Thoracic aorta (tissue), 2 donors: ENCODE data around the gene PLSCR2. TPM values are rescaled to one million over a fixed set of nuclear protein-coding genes. Genes with fewer than 3 reads are reported as not detected.
A peak's percentile ranks its signal among the peaks of the same experiment; 100 is the strongest.

Source experiments
- ATAC-seq: fragments of 150-250 bp; one replicate; pipeline ENCODE4 v1.8.0; 2017; ENCODE audit warnings: low read depth; ENCODE audit not compliant: insufficient number of reproducible peaks, low FRiP score
- DNase-seq: peaks from one replicate; pipeline ENCODE4 v3.0.0-alpha.2; 2020; ENCODE audit warnings: low spot score
- H3K27ac ChIP-seq, 2 donors: fragments of 200-600 bp; sonication (generic); 1 replicate in 1 of 2; 2 replicates in 1 of 2; pipeline ENCODE4 v1.5.1; 2016; ENCODE audit warnings: mild to moderate bottlenecking in 2 of 2, moderate library complexity in 2 of 2
- H3K27me3 ChIP-seq: fragments of 200-600 bp; sonication (generic); replicated peaks from 2 replicates; pipeline ENCODE4 v1.6.0; 2016; ENCODE audit warnings: mild to moderate bottlenecking; ENCODE audit not compliant: insufficient read depth
- H3K36me3 ChIP-seq: fragments of 200-600 bp; sonication (generic); one replicate; pipeline ENCODE4 v1.5.1; 2016
- H3K4me1 ChIP-seq, 2 donors: fragments of 200-600 bp; sonication (generic); 1 replicate in 1 of 2; 2 replicates in 1 of 2; pipeline versions ENCODE4 v1.5.1 to v1.6.0; 2016; ENCODE audit warnings: low read depth in 2 of 2, mild to moderate bottlenecking in 1 of 2; ENCODE audit not compliant: control insufficient read depth in 1 of 2
- H3K4me3 ChIP-seq: fragments of 200-600 bp; sonication (generic); 2 replicates; pipeline ENCODE4 v1.5.1; 2016; ENCODE audit warnings: mild to moderate bottlenecking
- H3K9me3 ChIP-seq: fragments of 200-600 bp; sonication (generic); 2 replicates; pipeline ENCODE4 v1.5.1; 2016
- total RNA-seq, 2 donors: library from RNA; depleted of rRNA; stranded (reverse); fragments of >200 nt; gene quantifications; one replicate each; pipeline versions ENCODE4 v1.1.0 to v1.2.3, GENCODE V29; 2016
- TF ChIP-seq, protein P1 (sequence below): fragments of 200-600 bp; sonication (generic); IDR thresholded peaks from one replicate; pipeline ENCODE4 v1.5.1; 2019; ENCODE audit warnings: antibody characterized with exemption

PLSCR2 gene
- total RNA-seq, 2 donors from 2014 or later, result 2.9 TPM; not detected in 1

DNA sequence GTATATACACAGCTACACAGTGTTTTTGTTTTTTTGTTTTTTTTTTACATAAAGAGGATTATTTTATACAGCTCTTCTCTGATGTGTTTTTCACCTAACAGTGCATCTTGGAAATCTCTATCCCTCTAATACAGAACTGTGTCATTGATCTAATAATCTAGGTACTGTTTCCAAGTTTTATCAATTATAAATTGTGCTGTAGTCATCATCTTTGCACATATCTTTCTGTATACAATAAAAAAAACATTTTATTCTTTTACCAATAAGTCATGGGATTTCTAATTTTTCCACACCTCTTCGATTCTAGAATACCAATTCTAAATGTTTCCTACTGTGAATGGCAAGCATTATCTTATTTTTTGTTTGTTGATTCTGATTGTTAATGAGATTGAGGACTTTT, 1.7 kb upstream of the PLSCR2 start:
- H3K27me3 ChIP-seq, result no peaks in the 10 kb centered on the region
- DNase-seq (no peak), ATAC-seq (no peak)
- TF ChIP-seq, protein P1, sequence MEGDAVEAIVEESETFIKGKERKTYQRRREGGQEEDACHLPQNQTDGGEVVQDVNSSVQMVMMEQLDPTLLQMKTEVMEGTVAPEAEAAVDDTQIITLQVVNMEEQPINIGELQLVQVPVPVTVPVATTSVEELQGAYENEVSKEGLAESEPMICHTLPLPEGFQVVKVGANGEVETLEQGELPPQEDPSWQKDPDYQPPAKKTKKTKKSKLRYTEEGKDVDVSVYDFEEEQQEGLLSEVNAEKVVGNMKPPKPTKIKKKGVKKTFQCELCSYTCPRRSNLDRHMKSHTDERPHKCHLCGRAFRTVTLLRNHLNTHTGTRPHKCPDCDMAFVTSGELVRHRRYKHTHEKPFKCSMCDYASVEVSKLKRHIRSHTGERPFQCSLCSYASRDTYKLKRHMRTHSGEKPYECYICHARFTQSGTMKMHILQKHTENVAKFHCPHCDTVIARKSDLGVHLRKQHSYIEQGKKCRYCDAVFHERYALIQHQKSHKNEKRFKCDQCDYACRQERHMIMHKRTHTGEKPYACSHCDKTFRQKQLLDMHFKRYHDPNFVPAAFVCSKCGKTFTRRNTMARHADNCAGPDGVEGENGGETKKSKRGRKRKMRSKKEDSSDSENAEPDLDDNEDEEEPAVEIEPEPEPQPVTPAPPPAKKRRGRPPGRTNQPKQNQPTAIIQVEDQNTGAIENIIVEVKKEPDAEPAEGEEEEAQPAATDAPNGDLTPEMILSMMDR, result no peak
- H3K27ac ChIP-seq, result no peak overlapping the region
- H3K36me3 ChIP-seq, result no peaks in the 10 kb centered on the region
- H3K4me1 ChIP-seq, result peaks cover 0 to 17% of the 10 kb centered on the region in 2 donors
- H3K9me3 ChIP-seq, result no peaks in the 10 kb centered on the region
- no peak overlapping the region for H3K4me3 ChIP-seq

DNA sequence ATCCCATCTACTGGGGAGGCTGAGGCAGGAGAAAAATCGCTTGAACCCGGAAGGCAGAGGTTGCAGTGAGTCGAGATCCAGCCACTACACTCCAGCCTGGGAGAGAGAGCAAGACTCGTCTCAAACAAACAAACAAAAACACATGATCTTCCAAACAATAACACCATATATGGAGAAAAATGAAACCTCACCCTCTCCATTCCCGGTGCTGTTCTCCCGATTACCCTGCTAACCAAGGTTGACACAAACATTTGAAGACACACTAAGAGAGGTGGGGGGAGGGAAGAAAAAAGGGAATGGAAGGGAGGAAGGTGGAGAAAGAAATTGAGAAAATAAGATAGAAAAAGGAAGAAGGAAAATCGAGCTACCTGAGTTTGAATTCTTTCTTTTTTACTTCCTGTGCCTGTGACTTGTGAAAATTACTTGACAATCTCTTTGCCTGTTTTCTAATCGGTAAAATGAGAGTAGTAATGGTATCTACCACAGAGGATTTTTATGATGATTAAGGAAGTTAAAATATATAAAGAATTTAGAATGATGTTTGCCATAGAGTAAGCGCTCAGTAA, 1.1 kb upstream of the PLSCR2 start:
- Histone ChIP-seq H3K4me1 (peaks cover 0 to 17% of the 10 kb centered on the region in 2 donors), H3K9me3 (no peaks in the 10 kb centered on the region), H3K27ac (no peak overlapping the region), H3K27me3 (no peaks in the 10 kb centered on the region), H3K4me3 (no peak overlapping the region), H3K36me3 (no peaks in the 10 kb centered on the region)
- ATAC-seq (no peak), DNase-seq (no peak)
- TF ChIP-seq, protein P1, result no peak

DNA sequence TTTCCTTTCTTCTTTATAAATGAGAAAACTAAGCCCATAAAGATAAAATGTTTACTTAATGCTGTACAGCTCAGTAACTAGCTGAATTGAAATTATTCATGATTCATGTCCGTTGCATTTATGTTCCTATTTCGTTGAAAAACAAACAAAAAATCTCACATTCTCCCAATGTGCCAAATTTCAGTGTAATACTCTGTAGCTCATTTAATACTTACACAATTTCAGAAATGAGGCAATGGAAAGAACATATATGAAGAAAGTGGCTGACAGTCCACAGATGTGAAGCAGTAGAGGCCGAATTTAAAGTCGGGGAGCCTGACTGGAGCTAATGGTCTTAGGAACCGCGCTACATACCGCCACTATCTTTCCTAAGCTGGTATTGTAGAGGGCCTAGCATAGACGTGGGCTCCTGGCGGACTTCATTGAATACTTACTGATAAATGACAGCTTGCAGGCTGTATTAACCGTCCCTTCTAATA, 651 bp downstream of the PLSCR2 start:
- Histone ChIP-seq H3K4me1 (peaks cover 0 to 17% of the 10 kb centered on the region in 2 donors), H3K36me3 (no peaks in the 10 kb centered on the region), H3K9me3 (no peaks in the 10 kb centered on the region), H3K27ac (peak overlapping the region; percentile 38 to 64), H3K4me3 (peak overlapping the region; percentile 82), H3K27me3 (no peaks in the 10 kb centered on the region)
- ATAC-seq (no peak), DNase-seq (no peak)
- TF ChIP-seq, protein P1, result no peak

DNA sequence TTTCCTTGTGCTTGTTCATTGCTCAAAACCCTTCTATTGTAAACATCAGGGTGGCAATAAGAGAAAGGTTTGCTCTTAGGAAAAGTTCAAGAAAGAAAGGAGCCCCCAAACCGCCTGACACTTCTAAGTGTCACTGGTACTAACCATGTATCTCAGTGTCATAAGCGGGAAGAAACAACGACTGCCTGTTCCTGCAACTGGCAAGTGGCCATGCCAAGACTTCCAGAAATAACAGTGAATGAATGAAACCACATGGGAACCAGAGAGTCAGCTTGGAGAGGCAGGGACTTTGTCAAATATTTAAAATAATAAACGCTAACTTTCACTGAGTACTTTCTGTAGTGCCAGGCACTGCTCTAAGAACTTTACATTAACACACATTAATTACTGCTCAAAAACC, 1.1 kb downstream of the PLSCR2 start:
- peak overlapping the region; percentile 38 to 64 for H3K27ac ChIP-seq
- no peak for DNase-seq
- H3K4me3 ChIP-seq, result no peak overlapping the region
- H3K9me3 ChIP-seq, result no peaks in the 10 kb centered on the region
- ATAC-seq, result no peak
- no peaks in the 10 kb centered on the region for H3K27me3 ChIP-seq
- no peaks in the 10 kb centered on the region for H3K36me3 ChIP-seq
- TF ChIP-seq, protein P1, result no peak
- peaks cover 0 to 17% of the 10 kb centered on the region in 2 donors for H3K4me1 ChIP-seq

DNA sequence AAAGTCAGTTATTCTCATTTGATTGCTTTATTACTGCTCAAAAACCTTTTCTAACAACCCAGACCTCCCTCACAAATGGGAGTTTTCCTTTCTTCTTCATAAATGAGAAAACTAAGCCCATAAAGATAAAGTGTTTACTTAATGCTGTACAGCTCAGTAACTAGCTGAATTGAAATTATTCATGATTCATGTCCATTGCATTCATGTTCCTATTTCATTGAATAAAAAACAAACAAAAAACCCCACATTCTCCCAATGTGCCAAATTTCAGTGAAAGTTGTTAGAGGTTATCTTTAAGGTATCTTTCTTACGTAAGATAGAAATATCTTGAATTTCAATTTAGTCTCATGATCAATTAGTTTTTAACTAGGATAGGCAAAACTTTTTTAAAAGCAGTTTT, 2.8 kb downstream of the PLSCR2 start:
- Histone ChIP-seq H3K27me3 (no peaks in the 10 kb centered on the region), H3K27ac (no peak overlapping the region), H3K9me3 (no peaks in the 10 kb centered on the region), H3K36me3 (no peaks in the 10 kb centered on the region), H3K4me3 (no peak overlapping the region), H3K4me1 (peaks cover 0 to 17% of the 10 kb centered on the region in 2 donors)
- TF ChIP-seq, protein P1, result no peak
- no peak for DNase-seq
- no peak for ATAC-seq
